ENCODE results near the gene FSCB.

- TF ChIP-seq CTCF (IDR thresholded peaks at IDR 0.05) (no peak), POLR2A (IDR thresholded peaks at IDR 0.05) (no peak), EP300 (IDR thresholded peaks at IDR 0.05) (no peak), POLR2AphosphoS5 (IDR thresholded peaks at IDR 0.05) (no peak)
These were observed 12.9 kb downstream of the FSCB start for GRCh38 chr14:44494137-44494536.

Data from gastroesophageal sphincter (tissue), 3 donors.